Measurements from ENCODE around the gene GPRC5B. TPM values are rescaled to one million over a fixed set of nuclear protein-coding genes. Genes with fewer than 3 reads are reported as not detected.

The GPRC5B gene
- total and polyA plus RNA-seq, 2 donors (not counting 1 experiment from before 2014, with no cell fraction given): 4.3 to 4.5 TPM

DNA sequence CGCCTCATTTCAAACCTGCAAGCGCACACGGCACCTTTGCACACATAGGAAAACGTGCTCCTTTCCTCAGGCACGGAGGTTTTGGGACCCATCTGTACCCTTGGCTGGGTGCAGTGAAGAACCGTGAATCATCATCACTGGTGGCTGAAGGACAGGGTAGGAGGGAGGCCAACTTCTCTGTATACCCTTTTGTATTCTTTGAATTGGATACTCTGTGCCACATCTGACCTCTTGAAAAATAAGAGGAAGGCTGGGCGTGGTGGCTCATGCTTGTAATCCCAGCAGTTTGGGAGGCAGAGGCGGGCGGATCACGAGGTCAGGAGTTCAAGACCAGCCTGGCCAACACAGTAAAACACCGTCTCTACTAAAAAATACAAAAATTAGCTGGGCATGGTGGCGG is 11.7 kb downstream of the GPRC5B start:
- H3K27me3 ChIP-seq (ENCODE audit: control insufficient read depth, insufficient read depth, low read length): no peaks in the 10 kb centered on the region
- H3K4me2 ChIP-seq (ENCODE audit: extremely low read depth, insufficient read depth, low read length): no peak overlapping the region
- no peak for TF ChIP-seq CTCF (conservative IDR thresholded peaks at IDR 0.05 in 1 of 2, IDR thresholded peaks at IDR 0.05 in 1 of 2; ENCODE audit: low read depth in 1 of 2, low read length in 2 of 2)
- no peaks in the 10 kb centered on the region for H3K79me2 ChIP-seq (ENCODE audit: control insufficient read depth, insufficient read depth, low read length)
- no peak overlapping the region for H3K9ac ChIP-seq (ENCODE audit: insufficient read depth, low read length)
- H3K4me1 ChIP-seq (ENCODE audit: control insufficient read depth, extremely low read depth, insufficient read depth, low read length): no peaks in the 10 kb centered on the region
- no peak overlapping the region for H3K27ac ChIP-seq (ENCODE audit: insufficient read depth, low read length)
- no peak for DNase-seq (ENCODE audit: low read depth in 2 of 2)
- H2AFZ ChIP-seq (ENCODE audit: low read length): no peak overlapping the region
- no peaks in the 10 kb centered on the region for H4K20me1 ChIP-seq (ENCODE audit: control insufficient read depth, extremely low read depth, insufficient read depth, low read length)
- no peak overlapping the region for H3K4me3 ChIP-seq (replicated peaks in 1 of 4; ENCODE audit: control extremely low read depth in 1 of 4, insufficient read depth in 1 of 4, low read depth in 3 of 4, low read length in 4 of 4)
- H3K36me3 ChIP-seq (ENCODE audit: control insufficient read depth, insufficient read depth, low read length): no peaks in the 10 kb centered on the region
- no peaks in the 10 kb centered on the region for H3K9me3 ChIP-seq (ENCODE audit: control insufficient read depth, insufficient read depth, low read depth, low read length)

GRCh38 chr16:19872179-19872863 is 12.3 kb downstream of the GPRC5B start:
- H2AFZ ChIP-seq (ENCODE audit: low read length): no peak overlapping the region
- no peaks in the 10 kb centered on the region for H3K79me2 ChIP-seq (ENCODE audit: control insufficient read depth, insufficient read depth, low read length)
- no peaks in the 10 kb centered on the region for H3K9me3 ChIP-seq (ENCODE audit: control insufficient read depth, insufficient read depth, low read depth, low read length)
- H3K27ac ChIP-seq (ENCODE audit: insufficient read depth, low read length): no peak overlapping the region
- H3K4me2 ChIP-seq (ENCODE audit: extremely low read depth, insufficient read depth, low read length): no peak overlapping the region
- TF ChIP-seq CTCF (conservative IDR thresholded peaks at IDR 0.05 in 1 of 2, IDR thresholded peaks at IDR 0.05 in 1 of 2; ENCODE audit: low read depth in 1 of 2, low read length in 2 of 2) (no peak), EZH2 (IDR thresholded peaks at IDR 0.05; ENCODE audit: low read length, missing control alignments) (no peak)
- no peak overlapping the region for H3K4me3 ChIP-seq (replicated peaks in 1 of 4; ENCODE audit: control extremely low read depth in 1 of 4, insufficient read depth in 1 of 4, low read depth in 3 of 4, low read length in 4 of 4)
- no peaks in the 10 kb centered on the region for H3K4me1 ChIP-seq (ENCODE audit: control insufficient read depth, extremely low read depth, insufficient read depth, low read length)
- no peak for DNase-seq (ENCODE audit: low read depth in 2 of 2)
- H3K9ac ChIP-seq (ENCODE audit: insufficient read depth, low read length): no peak overlapping the region
- H4K20me1 ChIP-seq (ENCODE audit: control insufficient read depth, extremely low read depth, insufficient read depth, low read length): no peaks in the 10 kb centered on the region
- no peaks in the 10 kb centered on the region for H3K36me3 ChIP-seq (ENCODE audit: control insufficient read depth, insufficient read depth, low read length)
- H3K27me3 ChIP-seq (ENCODE audit: control insufficient read depth, insufficient read depth, low read length): no peaks in the 10 kb centered on the region

GRCh38 chr16:19871721-19872120 is 12.9 kb downstream of the GPRC5B start:
- Histone ChIP-seq H3K36me3 (ENCODE audit: control insufficient read depth, insufficient read depth, low read length) (no peaks in the 10 kb centered on the region), H3K27ac (ENCODE audit: insufficient read depth, low read length) (no peak overlapping the region), H3K79me2 (ENCODE audit: control insufficient read depth, insufficient read depth, low read length) (no peaks in the 10 kb centered on the region), H3K4me2 (ENCODE audit: extremely low read depth, insufficient read depth, low read length) (no peak overlapping the region), H4K20me1 (ENCODE audit: control insufficient read depth, extremely low read depth, insufficient read depth, low read length) (no peaks in the 10 kb centered on the region), H3K9ac (ENCODE audit: insufficient read depth, low read length) (no peak overlapping the region), H3K27me3 (ENCODE audit: control insufficient read depth, insufficient read depth, low read length) (no peaks in the 10 kb centered on the region), H3K4me3 (replicated peaks in 1 of 4; ENCODE audit: control extremely low read depth in 1 of 4, insufficient read depth in 1 of 4, low read depth in 3 of 4, low read length in 4 of 4) (no peak overlapping the region), H2AFZ (ENCODE audit: low read length) (no peak overlapping the region), H3K4me1 (ENCODE audit: control insufficient read depth, extremely low read depth, insufficient read depth, low read length) (no peaks in the 10 kb centered on the region), H3K9me3 (ENCODE audit: control insufficient read depth, insufficient read depth, low read depth, low read length) (no peaks in the 10 kb centered on the region)
- no peak for DNase-seq (ENCODE audit: low read depth in 2 of 2)
- TF ChIP-seq EZH2 (IDR thresholded peaks at IDR 0.05; ENCODE audit: low read length, missing control alignments) (no peak), CTCF (conservative IDR thresholded peaks at IDR 0.05 in 1 of 2, IDR thresholded peaks at IDR 0.05 in 1 of 2; ENCODE audit: low read depth in 1 of 2, low read length in 2 of 2) (no peak)
